SK-N-SH treated with all-trans-retinoic acid at 6 μM for 48 hours (cell line): ENCODE measurements around the gene OTC.

Source experiments
- BACH2 ChIP-seq: fragments of 250-450 bp; sonication (Bioruptor Pico); IDR thresholded peaks from 2 replicates; pipeline ENCODE4 v1.9.0; 2021; ENCODE audit warnings: mild to moderate bottlenecking, borderline replicate concordance
- ESRRG ChIP-seq: fragments of 250-450 bp; sonication (Bioruptor Pico); IDR thresholded peaks from 2 replicates; pipeline ENCODE4 v1.6.1; 2021; ENCODE audit warnings: mild to moderate bottlenecking
- GLIS3 ChIP-seq: fragments of 250-450 bp; sonication (Bioruptor Pico); IDR thresholded peaks from 2 replicates; pipeline ENCODE4 v1.5.0; 2020; ENCODE audit warnings: mild to moderate bottlenecking, moderate library complexity
- ISL1 ChIP-seq: fragments of 250-450 bp; sonication (Bioruptor Pico); IDR thresholded peaks from 2 replicates; pipeline ENCODE4 v2.1.2; 2022; ENCODE audit warnings: mild to moderate bottlenecking, moderate library complexity
- OSR1 ChIP-seq: fragments of 250-450 bp; sonication (Bioruptor Pico); IDR thresholded peaks from 2 replicates; pipeline ENCODE4 v1.8.0; 2022; ENCODE audit warnings: moderate library complexity, mild to moderate bottlenecking, inconsistent platforms
- PPARA ChIP-seq: fragments of 250-450 bp; sonication (Bioruptor Pico); IDR thresholded peaks from 2 replicates; pipeline ENCODE4 v1.5.0; 2020; ENCODE audit warnings: mild to moderate bottlenecking, borderline replicate concordance
- RARB ChIP-seq: fragments of 250-450 bp; sonication (Bioruptor Pico); IDR thresholded peaks from 2 replicates; pipeline ENCODE4 v1.8.0; 2021; ENCODE audit warnings: mild to moderate bottlenecking, moderate library complexity
- TOX ChIP-seq: fragments of 250-450 bp; sonication (Bioruptor Pico); IDR thresholded peaks from 2 replicates; pipeline ENCODE4 v1.8.0; 2021; ENCODE audit warnings: mild to moderate bottlenecking, moderate library complexity, borderline replicate concordance
- ZC3H10 ChIP-seq: fragments of 250-450 bp; sonication (Bioruptor Pico); IDR thresholded peaks from 2 replicates; pipeline ENCODE4 v1.5.1; 2021; ENCODE audit warnings: mild to moderate bottlenecking, moderate library complexity
- ZFP3 ChIP-seq: fragments of 250-450 bp; sonication (Bioruptor Pico); IDR thresholded peaks from 2 replicates; pipeline ENCODE4 v1.5.0; 2020; ENCODE audit warnings: mild to moderate bottlenecking, moderate library complexity
- ZFP30 ChIP-seq: fragments of 450-650 bp; formaldehyde crosslinking; IDR thresholded peaks from 2 replicates; pipeline ENCODE4 v1.5.0; 2022; ENCODE audit warnings: mild to moderate bottlenecking, moderate library complexity
- ZNF70 ChIP-seq: fragments of 450-650 bp; formaldehyde crosslinking; IDR thresholded peaks from 2 replicates; pipeline ENCODE4 v1.5.0; 2020; ENCODE audit warnings: mild to moderate bottlenecking, moderate library complexity
- ZNF8 ChIP-seq: fragments of 450-650 bp; formaldehyde crosslinking; IDR thresholded peaks from 2 replicates; pipeline ENCODE4 v1.5.0; 2020; ENCODE audit warnings: mild to moderate bottlenecking, moderate library complexity
- TF ChIP-seq, protein P1 (sequence below): fragments of 250-450 bp; sonication (Bioruptor Pico); IDR thresholded peaks from 2 replicates; pipeline ENCODE4 v1.8.0; 2020; ENCODE audit warnings: mild to moderate bottlenecking, moderate library complexity, borderline replicate concordance

DNA sequence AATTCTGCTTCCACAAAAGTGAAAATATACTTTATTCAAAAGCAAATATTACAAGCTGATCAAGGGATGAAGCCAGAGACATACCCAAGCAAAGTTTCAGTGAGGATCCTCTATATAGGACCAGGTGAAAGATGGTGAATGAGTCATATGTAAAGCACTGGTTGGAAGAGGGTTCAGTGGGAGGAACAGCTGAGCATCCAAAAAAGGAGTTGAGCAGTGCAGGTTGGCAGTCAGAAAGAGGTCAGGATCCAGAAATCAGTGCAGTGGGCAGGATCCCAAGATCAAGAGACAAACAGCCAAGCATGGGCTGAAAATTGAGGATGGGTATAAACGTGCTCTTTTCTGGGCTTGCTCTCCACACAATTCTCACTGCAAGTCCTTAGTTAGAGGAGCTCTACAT is 30.3 kb downstream of the OTC start:
- TF ChIP-seq ZNF8 (no peak), ZFP3 (no peak), ZC3H10 (no peak), OSR1 (no peak), PPARA (CRISPR knock-in tag) (no peak), ISL1 (CRISPR knock-in tag) (no peak), RARB (CRISPR knock-in tag) (no peak), ZFP30 (CRISPR knock-in tag) (no peak), GLIS3 (CRISPR knock-in tag) (no peak), ESRRG (CRISPR knock-in tag) (no peak), ZNF70 (CRISPR knock-in tag) (no peak), TOX (CRISPR knock-in tag) (no peak), BACH2 (CRISPR knock-in tag) (no peak)
- TF ChIP-seq, protein P1, sequence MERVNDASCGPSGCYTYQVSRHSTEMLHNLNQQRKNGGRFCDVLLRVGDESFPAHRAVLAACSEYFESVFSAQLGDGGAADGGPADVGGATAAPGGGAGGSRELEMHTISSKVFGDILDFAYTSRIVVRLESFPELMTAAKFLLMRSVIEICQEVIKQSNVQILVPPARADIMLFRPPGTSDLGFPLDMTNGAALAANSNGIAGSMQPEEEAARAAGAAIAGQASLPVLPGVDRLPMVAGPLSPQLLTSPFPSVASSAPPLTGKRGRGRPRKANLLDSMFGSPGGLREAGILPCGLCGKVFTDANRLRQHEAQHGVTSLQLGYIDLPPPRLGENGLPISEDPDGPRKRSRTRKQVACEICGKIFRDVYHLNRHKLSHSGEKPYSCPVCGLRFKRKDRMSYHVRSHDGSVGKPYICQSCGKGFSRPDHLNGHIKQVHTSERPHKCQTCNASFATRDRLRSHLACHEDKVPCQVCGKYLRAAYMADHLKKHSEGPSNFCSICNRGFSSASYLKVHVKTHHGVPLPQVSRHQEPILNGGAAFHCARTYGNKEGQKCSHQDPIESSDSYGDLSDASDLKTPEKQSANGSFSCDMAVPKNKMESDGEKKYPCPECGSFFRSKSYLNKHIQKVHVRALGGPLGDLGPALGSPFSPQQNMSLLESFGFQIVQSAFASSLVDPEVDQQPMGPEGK (CRISPR knock-in tag): no peak
